ENCODE results near the gene SLX1A.

- TF ChIP-seq CTCF (IDR thresholded peaks at IDR 0.05) = no peak
- TF ChIP-seq POLR2AphosphoS5 (IDR thresholded peaks at IDR 0.05) = no peak
- no peak for TF ChIP-seq POLR2A (IDR thresholded peaks at IDR 0.05)
These were observed 48.8 kb upstream of the SLX1A start for GRCh38 chr16:30144917-30145316.

Data from stomach (tissue), 4 donors.